ENCODE measurements around the gene TBC1D23. TPM values are rescaled to one million over a fixed set of nuclear protein-coding genes. Genes with fewer than 3 reads are reported as not detected.
"Not testable (repeated sequence)": the region's sequence is repeated elsewhere in the genome, so short reads cannot be mapped to it uniquely, and the experiment has no call there.

TBC1D23 gene
- total RNA-seq, 2 donors from 2014 or later, result 18.3 to 23.6 TPM

DNA sequence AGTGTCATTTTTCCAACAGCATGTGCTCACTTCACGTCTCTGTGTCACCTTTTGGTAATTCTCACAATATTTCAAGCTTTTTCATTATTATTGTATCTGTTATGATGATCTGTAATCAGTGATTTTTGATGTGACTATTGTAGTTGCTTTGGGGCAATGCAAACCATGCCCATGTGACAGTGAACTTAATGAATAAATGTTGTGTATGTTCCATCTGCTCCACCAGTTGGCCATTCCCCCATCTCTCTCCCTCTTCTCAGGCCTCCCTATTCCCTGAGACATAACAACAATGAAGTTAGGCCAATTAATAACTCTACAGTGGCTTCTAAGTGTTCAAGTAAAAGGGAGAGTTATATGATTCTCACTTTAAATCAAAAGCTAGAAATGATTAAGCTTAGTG is 32.5 kb upstream of the TBC1D23 start:
- DNase-seq (ENCODE audit: low spot score), result no peak
- 91% methylated on average over 1 of the region's 1 CpG for WGBS
- Histone ChIP-seq H3K4me1 (replicated peaks) (no peaks in the 10 kb centered on the region), H3K27me3 (replicated peaks; ENCODE audit: insufficient read depth) (no peaks in the 10 kb centered on the region), H3K9me3 (no peaks in the 10 kb centered on the region), H3K36me3 (no peaks in the 10 kb centered on the region), H3K27ac (no peak overlapping the region), H3K4me3 (no peak overlapping the region)
- intact Hi-C loops (cut with DNase I), result no loop called here
- TF ChIP-seq POLR2AphosphoS5 (IDR thresholded peaks at IDR 0.05) (no peak), POLR2A (IDR thresholded peaks at IDR 0.05) (no peak)
- TF ChIP-seq, protein P1, sequence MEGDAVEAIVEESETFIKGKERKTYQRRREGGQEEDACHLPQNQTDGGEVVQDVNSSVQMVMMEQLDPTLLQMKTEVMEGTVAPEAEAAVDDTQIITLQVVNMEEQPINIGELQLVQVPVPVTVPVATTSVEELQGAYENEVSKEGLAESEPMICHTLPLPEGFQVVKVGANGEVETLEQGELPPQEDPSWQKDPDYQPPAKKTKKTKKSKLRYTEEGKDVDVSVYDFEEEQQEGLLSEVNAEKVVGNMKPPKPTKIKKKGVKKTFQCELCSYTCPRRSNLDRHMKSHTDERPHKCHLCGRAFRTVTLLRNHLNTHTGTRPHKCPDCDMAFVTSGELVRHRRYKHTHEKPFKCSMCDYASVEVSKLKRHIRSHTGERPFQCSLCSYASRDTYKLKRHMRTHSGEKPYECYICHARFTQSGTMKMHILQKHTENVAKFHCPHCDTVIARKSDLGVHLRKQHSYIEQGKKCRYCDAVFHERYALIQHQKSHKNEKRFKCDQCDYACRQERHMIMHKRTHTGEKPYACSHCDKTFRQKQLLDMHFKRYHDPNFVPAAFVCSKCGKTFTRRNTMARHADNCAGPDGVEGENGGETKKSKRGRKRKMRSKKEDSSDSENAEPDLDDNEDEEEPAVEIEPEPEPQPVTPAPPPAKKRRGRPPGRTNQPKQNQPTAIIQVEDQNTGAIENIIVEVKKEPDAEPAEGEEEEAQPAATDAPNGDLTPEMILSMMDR (IDR thresholded peaks at IDR 0.05), result no peak

DNA sequence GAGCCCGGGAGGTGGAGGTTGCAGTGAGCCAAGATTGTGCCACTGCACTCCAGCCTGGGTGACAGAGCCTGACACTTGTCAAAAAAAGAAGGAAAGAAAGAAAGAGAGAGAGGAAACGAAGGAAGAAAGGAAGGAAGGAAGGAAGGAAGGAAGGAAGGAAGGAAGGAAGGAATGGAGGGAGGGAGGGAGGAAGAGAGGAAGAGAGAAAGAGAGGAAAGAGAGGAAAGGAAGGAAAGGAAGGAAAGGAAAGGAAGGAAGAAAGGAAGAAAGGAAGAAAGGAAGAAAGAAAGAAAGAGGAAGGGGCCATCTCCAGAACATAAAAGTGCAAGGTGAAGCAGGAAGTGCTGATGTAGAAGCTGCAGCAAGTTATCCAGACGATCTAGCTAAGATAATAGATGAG is 31.6 kb upstream of the TBC1D23 start:
- H3K27me3 ChIP-seq (replicated peaks; ENCODE audit: insufficient read depth); H3K4me1 ChIP-seq (replicated peaks); H3K36me3 ChIP-seq; DNase-seq (ENCODE audit: low spot score); H3K9me3 ChIP-seq; intact Hi-C loops (cut with DNase I); H3K4me3 ChIP-seq; H3K27ac ChIP-seq: not testable (repeated sequence)
- 92% methylated on average over 3 of the region's 3 CpGs for WGBS

DNA sequence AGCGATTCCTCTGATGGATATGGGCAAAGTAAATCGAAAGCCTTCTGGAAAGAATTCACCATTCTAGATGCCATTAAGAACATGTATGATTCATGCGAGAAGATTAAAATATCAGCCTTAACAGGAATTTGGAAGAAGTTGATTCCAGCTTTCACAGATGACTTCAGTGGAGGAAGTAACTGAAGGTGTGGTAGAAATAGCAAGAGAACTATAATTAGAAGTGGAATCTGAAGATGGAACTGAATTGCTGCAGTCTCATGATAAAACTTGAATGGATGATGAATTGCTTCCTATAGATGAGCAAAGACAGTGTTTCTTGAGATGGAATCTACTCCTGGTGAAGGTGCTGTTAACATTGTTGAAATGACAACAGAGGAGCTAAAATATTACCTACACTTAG is 30.1 kb upstream of the TBC1D23 start:
- H3K4me1 ChIP-seq (replicated peaks), result no peaks in the 10 kb centered on the region
- no peak overlapping the region for H3K27ac ChIP-seq
- H3K27me3 ChIP-seq (replicated peaks; ENCODE audit: insufficient read depth), result no peaks in the 10 kb centered on the region
- DNase-seq (ENCODE audit: low spot score), result no peak
- no peak for TF ChIP-seq POLR2AphosphoS5 (IDR thresholded peaks at IDR 0.05)
- TF ChIP-seq POLR2A (IDR thresholded peaks at IDR 0.05), result no peak
- TF ChIP-seq, protein P1 (IDR thresholded peaks at IDR 0.05), result no peak
- intact Hi-C loops (cut with DNase I), result no loop called here
- WGBS, result 91% methylated on average over 3 of the region's 3 CpGs
- no peak overlapping the region for H3K4me3 ChIP-seq
- H3K9me3 ChIP-seq, result no peaks in the 10 kb centered on the region
- H3K36me3 ChIP-seq, result no peaks in the 10 kb centered on the region

DNA sequence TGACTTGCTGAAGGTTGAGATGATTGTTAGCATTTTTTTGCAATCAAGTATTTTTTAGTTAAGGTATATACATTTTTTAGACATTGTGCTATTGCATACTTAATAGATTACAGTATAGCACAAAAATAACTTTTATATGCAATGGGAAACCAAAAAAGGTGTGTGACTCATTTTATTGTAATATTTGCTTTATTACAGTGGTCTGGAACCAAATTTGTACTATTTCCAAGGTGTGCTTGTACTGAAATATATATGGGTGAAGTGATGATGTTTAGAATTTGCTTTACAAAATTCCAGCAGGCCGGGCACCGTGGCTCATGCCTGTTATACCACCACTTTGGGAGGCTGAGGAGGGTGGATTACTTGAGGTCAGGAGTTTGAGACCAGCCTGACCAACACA is 29.1 kb upstream of the TBC1D23 start:
- no peak overlapping the region for H3K27ac ChIP-seq
- H3K27me3 ChIP-seq (replicated peaks; ENCODE audit: insufficient read depth), result no peaks in the 10 kb centered on the region
- H3K4me1 ChIP-seq (replicated peaks), result no peaks in the 10 kb centered on the region
- DNase-seq (ENCODE audit: low spot score), result no peak
- intact Hi-C loops (cut with DNase I), result no loop called here
- H3K9me3 ChIP-seq, result no peaks in the 10 kb centered on the region
- H3K4me3 ChIP-seq, result no peak overlapping the region
- WGBS, result 83% methylated on average over 2 of the region's 2 CpGs
- TF ChIP-seq, protein P1 (IDR thresholded peaks at IDR 0.05), result no peak
- TF ChIP-seq POLR2AphosphoS5 (IDR thresholded peaks at IDR 0.05) (no peak), POLR2A (IDR thresholded peaks at IDR 0.05) (no peak)
- no peaks in the 10 kb centered on the region for H3K36me3 ChIP-seq

DNA sequence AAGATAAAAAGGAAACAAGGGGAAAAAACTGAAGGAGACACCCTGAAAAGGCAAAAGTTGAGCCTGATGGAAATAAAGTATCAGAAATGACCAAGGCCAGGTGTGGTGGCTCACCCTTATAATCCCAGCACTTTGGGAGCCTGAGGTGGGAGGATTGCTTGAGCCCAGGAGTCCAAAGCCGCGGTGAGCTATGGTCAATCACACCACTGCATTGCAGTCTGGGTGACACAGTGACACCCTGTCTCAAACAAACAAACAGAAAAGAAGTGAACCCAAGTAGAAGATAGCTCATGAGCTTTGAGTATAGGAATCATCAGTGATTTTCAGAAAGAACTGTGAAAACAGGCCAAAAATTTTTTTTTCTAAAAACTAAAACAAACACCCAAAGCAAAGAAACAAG is 26.4 kb upstream of the TBC1D23 start:
- no peaks in the 10 kb centered on the region for H3K27me3 ChIP-seq (replicated peaks; ENCODE audit: insufficient read depth)
- no peak for TF ChIP-seq POLR2AphosphoS5 (IDR thresholded peaks at IDR 0.05)
- TF ChIP-seq, protein P1 (IDR thresholded peaks at IDR 0.05), result no peak
- TF ChIP-seq POLR2A (IDR thresholded peaks at IDR 0.05), result no peak
- H3K9me3 ChIP-seq, result no peaks in the 10 kb centered on the region
- 81% methylated on average over 2 of the region's 2 CpGs for WGBS
- no peaks in the 10 kb centered on the region for H3K4me1 ChIP-seq (replicated peaks)
- H3K4me3 ChIP-seq, result no peak overlapping the region
- H3K36me3 ChIP-seq, result no peaks in the 10 kb centered on the region
- H3K27ac ChIP-seq, result no peak overlapping the region
- DNase-seq (ENCODE audit: low spot score), result no peak
- intact Hi-C loops (cut with DNase I), result no loop called here
